Subcutaneous adipose tissue (tissue), 4 donors: ENCODE measurements around the gene KCNK3. TPM values are rescaled to one million over a fixed set of nuclear protein-coding genes. Genes with fewer than 3 reads are reported as not detected.

Experiments
- CTCF ChIP-seq: fragments of 450-650 bp; IDR thresholded peaks from one replicate; pipeline ENCODE4 v1.5.1; 2016; ENCODE audit warnings: low read depth, mild to moderate bottlenecking, control low read depth, antibody characterized with exemption, moderate library complexity
- total RNA-seq, 4 donors: library from RNA; depleted of rRNA; stranded (reverse); fragments of >200 nt; gene quantifications; one replicate each; pipeline ENCODE4 v1.1.0, GENCODE V29; 2016

The KCNK3 gene
- total RNA-seq, 4 donors from 2014 or later = 1.8 to 5.7 (median 4.5) TPM

GRCh38 chr2:26729311-26729710 is 36.8 kb downstream of the KCNK3 start:
- TF ChIP-seq CTCF = no peak

- TF ChIP-seq CTCF = no peak
Measured at GRCh38 chr2:26730549-26731344, 38.2 kb downstream of the KCNK3 start.

GRCh38 chr2:26731714-26732113 is 39.2 kb downstream of the KCNK3 start:
- no peak for TF ChIP-seq CTCF

- TF ChIP-seq CTCF = no peak
Measured at GRCh38 chr2:26732446-26732845, 39.9 kb downstream of the KCNK3 start.

- no peak for TF ChIP-seq CTCF
Measured at GRCh38 chr2:26733413-26733812, 40.9 kb downstream of the KCNK3 start.

GRCh38 chr2:26735097-26735496 is 42.6 kb downstream of the KCNK3 start:
- no peak for TF ChIP-seq CTCF

GRCh38 chr2:26735883-26736588 is 43.5 kb downstream of the KCNK3 start:
- no peak for TF ChIP-seq CTCF
